Measurements from ENCODE around the gene TXLNB.

DNA sequence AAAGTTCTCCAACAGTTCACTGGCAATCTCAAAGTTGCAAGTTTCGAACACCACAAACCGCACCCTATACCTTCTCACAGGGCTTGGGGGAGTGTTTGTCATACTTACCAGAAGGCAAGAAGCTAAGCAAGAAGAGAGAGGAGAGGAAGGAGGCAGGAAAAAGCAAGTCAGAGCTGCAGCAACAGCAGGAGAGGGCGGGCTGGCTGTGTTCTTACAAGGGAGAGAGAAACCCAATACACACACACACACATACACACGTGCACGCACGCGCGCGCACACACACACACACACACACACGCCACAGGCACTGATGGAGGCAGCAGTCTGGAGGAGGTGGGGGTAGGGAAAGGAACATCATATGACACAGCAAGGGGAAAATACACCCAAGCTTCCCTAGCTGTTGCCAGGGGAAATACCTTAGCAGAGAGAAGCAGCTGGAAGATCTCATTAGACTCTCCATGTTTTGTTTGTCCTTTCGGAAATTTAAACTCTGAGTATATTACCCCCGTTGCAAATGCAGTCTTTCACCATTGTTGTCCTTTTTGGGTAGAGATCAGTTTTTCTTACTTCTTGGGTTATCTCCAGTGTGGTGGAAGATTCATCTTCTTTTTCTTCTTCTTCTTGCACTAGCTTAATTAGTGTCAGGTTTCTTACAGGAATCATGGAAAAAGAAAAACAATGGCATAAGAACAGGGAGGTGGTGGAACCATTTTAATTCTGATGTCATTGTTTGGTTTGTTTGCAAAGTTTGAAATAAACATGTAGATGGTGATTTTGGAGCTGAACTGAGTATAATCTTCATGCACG, at the start of gene TXLNB:
- no peak for TF ChIP-seq EP300 (IDR thresholded peaks at IDR 0.05; ENCODE audit: borderline replicate concordance in 1 of 2, low read depth in 1 of 2, low read length in 1 of 2)
- TF ChIP-seq, protein P1, sequence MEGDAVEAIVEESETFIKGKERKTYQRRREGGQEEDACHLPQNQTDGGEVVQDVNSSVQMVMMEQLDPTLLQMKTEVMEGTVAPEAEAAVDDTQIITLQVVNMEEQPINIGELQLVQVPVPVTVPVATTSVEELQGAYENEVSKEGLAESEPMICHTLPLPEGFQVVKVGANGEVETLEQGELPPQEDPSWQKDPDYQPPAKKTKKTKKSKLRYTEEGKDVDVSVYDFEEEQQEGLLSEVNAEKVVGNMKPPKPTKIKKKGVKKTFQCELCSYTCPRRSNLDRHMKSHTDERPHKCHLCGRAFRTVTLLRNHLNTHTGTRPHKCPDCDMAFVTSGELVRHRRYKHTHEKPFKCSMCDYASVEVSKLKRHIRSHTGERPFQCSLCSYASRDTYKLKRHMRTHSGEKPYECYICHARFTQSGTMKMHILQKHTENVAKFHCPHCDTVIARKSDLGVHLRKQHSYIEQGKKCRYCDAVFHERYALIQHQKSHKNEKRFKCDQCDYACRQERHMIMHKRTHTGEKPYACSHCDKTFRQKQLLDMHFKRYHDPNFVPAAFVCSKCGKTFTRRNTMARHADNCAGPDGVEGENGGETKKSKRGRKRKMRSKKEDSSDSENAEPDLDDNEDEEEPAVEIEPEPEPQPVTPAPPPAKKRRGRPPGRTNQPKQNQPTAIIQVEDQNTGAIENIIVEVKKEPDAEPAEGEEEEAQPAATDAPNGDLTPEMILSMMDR (IDR thresholded peaks at IDR 0.05), result no peak
- no peak for TF ChIP-seq FOXM1 (IDR thresholded peaks at IDR 0.05; ENCODE audit: low read depth)
- TF ChIP-seq, protein P2, sequence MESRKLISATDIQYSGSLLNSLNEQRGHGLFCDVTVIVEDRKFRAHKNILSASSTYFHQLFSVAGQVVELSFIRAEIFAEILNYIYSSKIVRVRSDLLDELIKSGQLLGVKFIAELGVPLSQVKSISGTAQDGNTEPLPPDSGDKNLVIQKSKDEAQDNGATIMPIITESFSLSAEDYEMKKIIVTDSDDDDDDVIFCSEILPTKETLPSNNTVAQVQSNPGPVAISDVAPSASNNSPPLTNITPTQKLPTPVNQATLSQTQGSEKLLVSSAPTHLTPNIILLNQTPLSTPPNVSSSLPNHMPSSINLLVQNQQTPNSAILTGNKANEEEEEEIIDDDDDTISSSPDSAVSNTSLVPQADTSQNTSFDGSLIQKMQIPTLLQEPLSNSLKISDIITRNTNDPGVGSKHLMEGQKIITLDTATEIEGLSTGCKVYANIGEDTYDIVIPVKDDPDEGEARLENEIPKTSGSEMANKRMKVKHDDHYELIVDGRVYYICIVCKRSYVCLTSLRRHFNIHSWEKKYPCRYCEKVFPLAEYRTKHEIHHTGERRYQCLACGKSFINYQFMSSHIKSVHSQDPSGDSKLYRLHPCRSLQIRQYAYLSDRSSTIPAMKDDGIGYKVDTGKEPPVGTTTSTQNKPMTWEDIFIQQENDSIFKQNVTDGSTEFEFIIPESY (IDR thresholded peaks at IDR 0.05; ENCODE audit: borderline replicate concordance, low read depth), result no peak
- no peak for TF ChIP-seq SMC3 (IDR thresholded peaks at IDR 0.05; ENCODE audit: low read depth, low read length)
- no peak for TF ChIP-seq RAD21 (IDR thresholded peaks at IDR 0.05; ENCODE audit: low read length)
- TF ChIP-seq FOXJ3 (CRISPR knock-in tag; IDR thresholded peaks at IDR 0.05), result no peak
- TF ChIP-seq JUND (IDR thresholded peaks at IDR 0.05), result no peak
- TF ChIP-seq, protein P3, sequence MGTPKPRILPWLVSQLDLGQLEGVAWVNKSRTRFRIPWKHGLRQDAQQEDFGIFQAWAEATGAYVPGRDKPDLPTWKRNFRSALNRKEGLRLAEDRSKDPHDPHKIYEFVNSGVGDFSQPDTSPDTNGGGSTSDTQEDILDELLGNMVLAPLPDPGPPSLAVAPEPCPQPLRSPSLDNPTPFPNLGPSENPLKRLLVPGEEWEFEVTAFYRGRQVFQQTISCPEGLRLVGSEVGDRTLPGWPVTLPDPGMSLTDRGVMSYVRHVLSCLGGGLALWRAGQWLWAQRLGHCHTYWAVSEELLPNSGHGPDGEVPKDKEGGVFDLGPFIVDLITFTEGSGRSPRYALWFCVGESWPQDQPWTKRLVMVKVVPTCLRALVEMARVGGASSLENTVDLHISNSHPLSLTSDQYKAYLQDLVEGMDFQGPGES (IDR thresholded peaks at IDR 0.05; ENCODE audit: low read depth, low read length), result no peak
